ENCODE data around the gene BTBD10. TPM values are rescaled to one million over a fixed set of nuclear protein-coding genes. Genes with fewer than 3 reads are reported as not detected.
A peak's percentile ranks its signal among the peaks of the same experiment; 100 is the strongest.

BTBD10 gene
- total and polyA plus RNA-seq, 2 of the 13 experiments (the other 11 are each of a cell fraction or from before 2014, with no cell fraction given): 9.8 to 26.6 TPM

- TF ChIP-seq ZFP36 (IDR thresholded peaks at IDR 0.05; ENCODE audit: borderline replicate concordance, low read depth, low read length, partially characterized antibody): no peak
- TF ChIP-seq, protein P1, sequence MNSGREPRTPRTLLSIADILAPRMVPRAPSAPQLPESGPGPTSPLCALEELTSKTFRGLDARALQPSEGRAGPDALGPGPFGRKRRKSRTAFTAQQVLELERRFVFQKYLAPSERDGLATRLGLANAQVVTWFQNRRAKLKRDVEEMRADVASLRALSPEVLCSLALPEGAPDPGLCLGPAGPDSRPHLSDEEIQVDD (CRISPR knock-in tag; IDR thresholded peaks at IDR 0.05; ENCODE audit: borderline replicate concordance): no peak
- no peak for TF ChIP-seq CEBPB (IDR thresholded peaks at IDR 0.05; ENCODE audit: borderline replicate concordance, low read depth, low read length)
- TF ChIP-seq NCOA5 (CRISPR knock-in tag; IDR thresholded peaks at IDR 0.05): no peak
- TF ChIP-seq, protein P2, sequence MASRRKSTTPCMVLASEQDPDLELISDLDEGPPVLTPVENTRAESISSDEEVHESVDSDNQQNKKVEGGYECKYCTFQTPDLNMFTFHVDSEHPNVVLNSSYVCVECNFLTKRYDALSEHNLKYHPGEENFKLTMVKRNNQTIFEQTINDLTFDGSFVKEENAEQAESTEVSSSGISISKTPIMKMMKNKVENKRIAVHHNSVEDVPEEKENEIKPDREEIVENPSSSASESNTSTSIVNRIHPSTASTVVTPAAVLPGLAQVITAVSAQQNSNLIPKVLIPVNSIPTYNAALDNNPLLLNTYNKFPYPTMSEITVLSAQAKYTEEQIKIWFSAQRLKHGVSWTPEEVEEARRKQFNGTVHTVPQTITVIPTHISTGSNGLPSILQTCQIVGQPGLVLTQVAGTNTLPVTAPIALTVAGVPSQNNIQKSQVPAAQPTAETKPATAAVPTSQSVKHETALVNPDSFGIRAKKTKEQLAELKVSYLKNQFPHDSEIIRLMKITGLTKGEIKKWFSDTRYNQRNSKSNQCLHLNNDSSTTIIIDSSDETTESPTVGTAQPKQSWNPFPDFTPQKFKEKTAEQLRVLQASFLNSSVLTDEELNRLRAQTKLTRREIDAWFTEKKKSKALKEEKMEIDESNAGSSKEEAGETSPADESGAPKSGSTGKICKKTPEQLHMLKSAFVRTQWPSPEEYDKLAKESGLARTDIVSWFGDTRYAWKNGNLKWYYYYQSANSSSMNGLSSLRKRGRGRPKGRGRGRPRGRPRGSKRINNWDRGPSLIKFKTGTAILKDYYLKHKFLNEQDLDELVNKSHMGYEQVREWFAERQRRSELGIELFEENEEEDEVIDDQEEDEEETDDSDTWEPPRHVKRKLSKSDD (CRISPR knock-in tag; IDR thresholded peaks at IDR 0.05; ENCODE audit: low read depth): no peak
Measured at GRCh38 chr11:13450832-13451397, 12.1 kb downstream of the BTBD10 start (continued).

GRCh38 chr11:13449522-13449921 lies 13.5 kb downstream of the BTBD10 start:
- Histone ChIP-seq H3K9me3 (ENCODE audit: low read length) (no peaks in the 10 kb centered on the region), H3K27ac (ENCODE audit: extremely low read length, insufficient read depth, low read length) (no peak overlapping the region), H3K27me3 (ENCODE audit: control insufficient read depth in 1 of 2, insufficient read depth in 2 of 2, low read length in 2 of 2) (no peaks in the 10 kb centered on the region; a peak in 1 of 5 replicates), H4K20me1 (ENCODE audit: insufficient read depth, low read length) (no peaks in the 10 kb centered on the region), H3K36me3 (replicated peaks in 1 of 2; ENCODE audit: control insufficient read depth in 1 of 2, insufficient read depth in 2 of 2, low read length in 2 of 2) (no peaks in the 10 kb centered on the region), H3K4me2 (ENCODE audit: low read depth, low read length) (no peak overlapping the region), H2AFZ (ENCODE audit: low read length) (no peak overlapping the region), H3K4me3 (replicated peaks in 1 of 3; ENCODE audit: insufficient read depth in 1 of 3, low read depth in 2 of 3, low read length in 3 of 3) (no peak overlapping the region), H3K9ac (ENCODE audit: insufficient read depth, low read depth, low read length) (no peak overlapping the region), H3K79me2 (ENCODE audit: insufficient read depth, low read length) (peaks cover 3% of the 10 kb centered on the region), H3K4me1 (ENCODE audit: insufficient read depth, low read length) (no peaks in the 10 kb centered on the region)
- no TSS peak for BruUV-seq (replicated peaks)
- intact Hi-C loops (cut with micrococcal nuclease; ENCODE audit: unreplicated experiment) (no loop called here), in situ Hi-C loops (cut with HindIII; ENCODE audit: extremely low pct_ligation_motif_present, low pct_unique_long_range_greater_than_20kb) (no loop called here)
- no peak for DNase-seq (ENCODE audit: low spot score)
- POLR2A ChIA-PET: interaction anchor here (1.5 kb wide), 1 partner anchor 14 kb away, joined by 6 read pairs; the partner anchor contains the start of gene BTBD10
- FAIRE-seq: no peak
- CTCF ChIA-PET (ENCODE audit: low intra/inter-chr PET ratio, low total read pairs): no interaction called here
- TF ChIP-seq ZNF564 (CRISPR knock-in tag; IDR thresholded peaks at IDR 0.05): peak; percentile 96
- TF ChIP-seq, protein P3, sequence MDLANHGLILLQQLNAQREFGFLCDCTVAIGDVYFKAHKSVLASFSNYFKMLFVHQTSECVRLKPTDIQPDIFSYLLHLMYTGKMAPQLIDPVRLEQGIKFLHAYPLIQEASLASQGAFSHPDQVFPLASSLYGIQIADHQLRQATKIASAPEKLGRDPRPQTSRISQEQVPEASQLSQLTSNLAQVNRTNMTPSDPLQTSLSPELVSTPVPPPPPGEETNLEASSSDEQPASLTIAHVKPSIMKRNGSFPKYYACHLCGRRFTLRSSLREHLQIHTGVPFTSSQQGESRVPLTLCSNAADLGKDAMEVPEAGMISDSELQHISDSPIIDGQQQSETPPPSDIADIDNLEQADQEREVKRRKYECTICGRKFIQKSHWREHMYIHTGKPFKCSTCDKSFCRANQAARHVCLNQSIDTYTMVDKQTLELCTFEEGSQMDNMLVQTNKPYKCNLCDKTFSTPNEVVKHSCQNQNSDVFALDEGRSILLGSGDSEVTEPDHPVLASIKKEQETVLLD (CRISPR knock-in tag; IDR thresholded peaks at IDR 0.05; ENCODE audit: low read depth): no peak
- 0% methylated on average over 1 of the region's 1 CpG for WGBS (ENCODE audit: low lambda C conversion rate)
- no peak for ATAC-seq

Measured in HepG2 (cell line).